GM19025 (cell line): ENCODE data around the gene PKP2.

ENCODE experiments used
- ATAC-seq: cut with Tn5 transposase; IDR thresholded peaks from one replicate; pipeline ENCODE4 v1.9.1; 2021; ENCODE audit warnings: mild to moderate bottlenecking, low read depth, moderate library complexity; ENCODE audit not compliant: unreplicated experiment

PKP2 gene

GRCh38 chr12:32896432-32897280 lies at the start of gene PKP2:
Gene PKP2, minus strand, starts transcription at chr12:32896777. Its CDS starts 46 bp downstream, at chr12:32896731.
- no peak for ATAC-seq

DNA sequence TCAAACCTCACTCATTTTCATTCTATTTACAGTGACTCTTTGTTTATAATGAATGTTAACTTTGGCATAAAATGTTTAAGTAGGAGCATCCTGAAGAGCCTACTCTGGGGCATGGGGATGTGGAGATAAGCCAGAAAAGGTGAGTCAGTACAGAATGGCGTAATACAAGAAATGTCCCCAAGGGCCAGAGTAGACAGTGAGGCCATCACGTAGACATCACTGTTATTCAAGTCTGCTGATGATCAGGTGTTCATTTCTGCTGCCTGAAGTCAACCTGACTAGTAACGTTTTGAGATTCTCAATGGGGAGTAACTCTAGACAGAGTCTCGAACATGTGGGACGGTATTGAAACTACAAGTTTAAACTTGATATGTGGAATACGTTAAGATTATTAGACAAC lies 47.6 kb upstream of the PKP2 start:
- ATAC-seq: no peak

DNA sequence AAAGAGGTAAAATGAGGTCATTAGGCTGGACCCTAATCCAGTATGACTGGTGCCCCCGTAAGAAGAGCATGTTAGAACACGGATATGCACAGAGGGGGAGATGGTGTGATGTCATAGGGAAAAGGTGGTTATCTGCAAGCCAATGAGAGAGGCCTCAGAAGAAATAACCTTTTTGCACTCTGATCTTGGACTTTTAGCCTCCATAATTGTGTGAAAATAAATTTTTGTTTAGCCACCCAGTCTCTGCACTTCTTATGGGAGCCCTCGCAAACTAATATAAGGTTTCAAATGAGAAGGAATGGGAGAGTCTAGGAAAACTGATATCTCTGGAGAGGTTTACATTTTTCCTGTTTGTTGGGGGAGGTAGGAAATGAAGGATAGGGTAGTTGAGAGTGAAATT lies 43.2 kb upstream of the PKP2 start:
- no peak for ATAC-seq

DNA sequence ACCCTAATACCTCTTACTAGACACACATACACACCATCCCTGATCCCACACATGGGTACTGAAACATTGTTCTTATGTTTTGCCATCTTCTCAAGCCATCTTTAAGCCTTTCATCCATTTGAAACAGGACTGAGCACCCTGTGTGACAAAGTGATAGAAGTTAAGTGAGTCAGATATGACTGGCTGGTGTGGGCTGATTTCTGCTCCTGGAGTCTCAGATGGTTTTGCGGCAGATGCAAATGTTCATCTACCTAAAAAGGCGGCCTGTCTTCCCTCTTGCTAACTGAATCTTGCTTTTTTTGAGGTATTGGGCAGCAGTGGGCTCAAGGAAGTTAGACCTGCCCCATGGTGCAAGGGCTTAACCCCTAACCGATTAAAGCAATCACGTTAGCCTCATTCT lies 30.4 kb upstream of the PKP2 start:
- no peak for ATAC-seq

DNA sequence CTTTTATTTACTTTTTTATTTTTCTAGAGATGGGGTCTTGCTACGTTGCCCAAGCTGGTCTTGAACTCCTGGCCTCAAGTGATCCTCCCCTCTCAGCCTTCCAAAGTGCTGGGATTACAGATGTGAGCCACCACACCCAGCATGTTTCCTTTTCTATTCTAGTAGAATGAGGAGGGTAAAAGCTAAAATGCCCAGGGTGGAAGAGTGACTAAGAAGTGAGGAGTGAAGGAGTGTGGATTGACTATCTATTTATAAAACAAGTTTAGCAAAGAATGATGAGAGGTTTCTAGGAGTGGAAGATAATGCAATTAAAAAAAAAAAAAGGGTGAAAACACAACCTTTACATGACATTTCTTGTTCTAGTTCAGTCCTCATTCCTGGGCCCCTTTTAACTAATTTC lies 29.8 kb upstream of the PKP2 start:
- no peak for ATAC-seq

DNA sequence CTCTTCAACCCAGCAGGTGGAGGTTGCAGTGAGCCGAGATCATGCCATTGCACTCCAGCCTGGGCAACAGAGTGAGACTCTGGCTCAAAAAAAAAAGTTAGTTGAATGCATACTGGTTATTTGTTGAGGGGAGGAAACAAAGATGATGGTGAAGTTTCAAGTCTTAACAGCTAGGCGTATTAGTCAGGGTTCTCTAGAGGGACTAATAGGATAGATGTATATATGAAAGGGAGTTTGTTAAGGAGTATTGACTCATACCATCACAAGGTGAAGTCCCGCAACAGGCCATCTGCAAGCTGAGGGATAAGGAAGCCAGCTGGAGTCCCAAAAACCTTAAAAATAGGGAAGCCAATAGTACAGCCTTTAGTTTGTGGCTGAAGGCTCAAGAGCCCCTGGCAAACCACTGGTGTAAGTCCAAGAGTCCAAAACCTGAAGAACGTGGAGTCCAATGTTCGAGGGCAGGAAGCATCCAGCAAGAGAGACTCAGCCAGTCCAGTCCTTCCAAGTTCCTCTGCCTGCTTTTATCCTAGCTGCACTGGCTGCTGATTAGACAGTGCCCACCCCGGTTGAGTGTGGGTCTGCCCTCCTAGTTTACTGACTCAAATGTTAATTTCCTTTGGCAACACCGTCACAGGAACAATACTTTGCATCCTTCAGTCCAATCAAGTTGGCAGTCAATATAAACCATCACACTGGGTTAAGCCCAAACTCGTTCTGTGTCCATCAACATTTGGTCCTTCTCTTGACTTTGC lies 26.1 kb upstream of the PKP2 start:
- ATAC-seq: no peak

GRCh38 chr12:32921397-32921796 lies 24.8 kb upstream of the PKP2 start:
- ATAC-seq: no peak

DNA sequence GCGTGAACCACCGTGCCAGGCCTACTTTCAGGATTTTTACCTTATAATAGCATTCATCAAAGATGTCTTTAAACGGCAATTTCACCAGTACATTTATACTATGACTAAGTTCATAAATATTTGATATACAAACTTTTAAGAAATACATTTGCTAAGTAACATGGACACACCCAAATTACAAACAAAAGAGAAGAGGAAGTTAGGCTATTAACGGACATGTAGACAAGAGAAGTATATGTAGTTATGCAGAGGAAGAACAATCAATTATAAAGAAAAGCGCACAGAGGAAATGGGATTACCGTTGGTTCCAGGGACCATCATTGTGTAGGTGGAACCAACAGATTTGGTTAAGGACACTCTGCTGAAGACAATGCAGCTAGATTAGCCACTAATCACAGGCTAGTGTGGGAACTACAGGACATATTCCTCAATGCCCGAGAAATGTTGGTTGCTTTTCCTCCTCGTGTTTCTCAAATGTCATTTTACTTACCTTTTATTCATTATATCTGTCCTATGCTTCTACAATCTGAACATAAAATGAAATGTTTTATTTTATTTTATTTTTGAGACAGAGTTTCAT lies 24.0 kb upstream of the PKP2 start:
- no peak for ATAC-seq

DNA sequence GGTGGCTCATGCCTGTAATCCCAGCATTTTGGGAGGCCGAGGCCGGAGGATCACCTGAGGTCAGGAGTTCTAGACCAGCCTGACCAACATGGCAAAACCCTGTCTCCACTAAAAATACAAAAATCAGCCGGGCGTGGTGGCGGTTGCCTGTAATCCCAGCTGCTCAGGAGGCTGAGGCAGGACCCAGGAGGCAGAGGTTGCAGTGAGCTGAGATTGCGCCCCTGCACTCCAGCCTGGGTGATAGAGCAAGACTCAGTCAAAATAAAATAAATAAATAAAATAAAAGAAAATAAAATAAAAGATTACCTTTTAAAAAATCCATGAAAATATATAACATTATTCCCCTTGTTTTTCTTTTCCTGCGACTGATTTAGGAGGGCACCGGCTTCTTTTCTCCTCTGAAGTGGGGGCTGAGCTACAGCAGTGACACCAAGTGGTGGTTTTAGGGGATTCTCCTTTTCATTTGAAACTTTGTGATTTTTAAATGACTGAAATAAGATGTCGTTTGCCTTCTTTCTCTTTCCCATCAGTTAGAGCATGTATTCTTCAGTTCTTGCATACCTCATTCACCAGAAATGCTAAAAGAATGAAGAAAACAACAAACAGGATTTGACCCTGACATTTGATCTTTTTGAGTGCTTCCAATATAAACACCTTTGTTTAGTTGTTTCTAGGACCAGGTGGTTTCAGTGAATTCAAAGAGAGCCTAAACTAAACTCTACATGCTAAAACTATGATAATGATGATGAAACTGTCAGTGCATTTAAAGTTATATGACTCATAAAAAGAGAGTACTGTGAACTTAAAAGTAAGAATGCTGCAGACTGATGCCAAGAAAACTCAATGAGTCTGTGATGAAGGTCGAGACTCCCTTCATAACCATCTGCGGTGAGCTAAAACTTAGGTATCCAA lies 22.6 kb upstream of the PKP2 start:
- ATAC-seq: no peak

- ATAC-seq: no peak
Observed at GRCh38 chr12:32917094-32917611, 20.6 kb upstream of the PKP2 start.

GRCh38 chr12:32907898-32908476 lies 11.4 kb upstream of the PKP2 start:
- no peak for ATAC-seq

GRCh38 chr12:32907166-32907565 lies 10.6 kb upstream of the PKP2 start:
- no peak for ATAC-seq

GRCh38 chr12:32906399-32907165 lies 10.0 kb upstream of the PKP2 start:
- ATAC-seq: peak; percentile 95

DNA sequence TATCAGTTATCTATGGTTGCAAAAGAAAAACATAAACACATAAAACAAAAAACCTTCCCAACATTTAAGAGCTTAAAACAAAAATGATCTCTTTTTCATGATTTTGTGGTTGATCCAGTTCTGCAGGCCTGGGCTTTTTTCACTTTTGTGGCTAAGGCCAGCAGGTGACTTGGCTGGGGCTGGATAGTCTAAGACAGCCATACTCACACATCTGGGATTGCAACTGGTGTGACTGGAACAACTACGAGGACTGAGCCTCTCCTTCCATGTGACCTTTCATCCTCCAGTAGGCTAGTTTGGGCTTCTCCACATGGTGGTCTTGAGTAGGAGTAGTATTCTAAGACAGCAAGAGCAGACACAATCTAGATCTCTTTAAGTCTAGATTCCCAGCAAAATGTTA lies 7.2 kb upstream of the PKP2 start:
- no peak for ATAC-seq

GRCh38 chr12:32903318-32903717 lies 6.7 kb upstream of the PKP2 start:
- no peak for ATAC-seq

DNA sequence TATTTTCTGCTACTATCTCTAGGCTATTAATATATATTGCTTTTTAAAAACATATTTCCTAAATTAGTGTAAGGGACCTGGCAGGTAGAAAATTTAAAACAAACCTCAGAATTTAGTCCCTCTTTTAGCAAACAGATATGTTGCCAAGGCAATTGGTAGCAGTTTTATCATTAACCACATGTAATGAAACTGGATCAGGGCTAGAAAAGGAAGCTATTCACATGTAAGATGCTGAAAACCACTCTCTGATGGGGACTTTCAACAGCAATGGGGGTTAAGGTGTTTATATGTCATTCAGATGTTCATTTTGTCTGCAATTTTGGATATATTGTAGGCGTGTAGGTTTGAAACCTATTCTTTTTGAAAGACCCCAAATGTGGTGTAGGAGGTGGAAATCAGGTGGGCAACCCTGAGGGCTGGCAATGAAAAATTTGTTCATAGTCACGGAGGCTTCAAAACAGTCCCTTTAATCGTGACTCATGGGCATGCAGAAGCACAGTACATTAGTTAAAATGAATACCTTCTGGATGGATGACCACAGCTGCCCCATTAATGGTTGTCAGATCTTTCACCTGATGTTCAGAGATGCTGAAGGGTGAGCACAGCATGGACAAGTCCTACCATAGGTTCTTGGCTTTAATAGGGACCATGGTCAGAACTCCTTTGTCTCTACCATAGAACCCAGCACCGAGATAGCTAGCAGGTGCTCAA lies 5.9 kb upstream of the PKP2 start:
- no peak for ATAC-seq

- ATAC-seq: no peak
Observed at GRCh38 chr12:32901553-32901952, 5.0 kb upstream of the PKP2 start.
